ENCODE results near the gene PIGM. TPM values are rescaled to one million over a fixed set of nuclear protein-coding genes. Genes with fewer than 3 reads are reported as not detected.
"Not testable (repeated sequence)": the region's sequence is repeated elsewhere in the genome, so short reads cannot be mapped to it uniquely, and the experiment has no call there.

The PIGM gene
- total RNA-seq, 1 experiment from 2014 or later: 4.0 TPM

- DNase-seq (ENCODE audit: low spot score): no peak
These were observed 29.8 kb upstream of the PIGM start for GRCh38 chr1:160061369-160062229.

GRCh38 chr1:160058087-160058486 is 26.3 kb upstream of the PIGM start:
- DNase-seq (ENCODE audit: low spot score): no peak

GRCh38 chr1:160056648-160057169 is 24.9 kb upstream of the PIGM start:
- no peak for DNase-seq (ENCODE audit: low spot score)

- DNase-seq (ENCODE audit: low spot score): no peak
These were observed 22.0 kb upstream of the PIGM start for GRCh38 chr1:160053548-160054365.

- DNase-seq (ENCODE audit: low spot score): no peak
These were observed 21.1 kb upstream of the PIGM start for GRCh38 chr1:160052936-160053335.

- DNase-seq (ENCODE audit: low spot score): no peak
These were observed 18.8 kb upstream of the PIGM start for GRCh38 chr1:160050619-160051018.

- DNase-seq (ENCODE audit: low spot score): not testable (repeated sequence)
These were observed 18.4 kb upstream of the PIGM start for GRCh38 chr1:160050182-160050581.

GRCh38 chr1:160049101-160049500 is 17.3 kb upstream of the PIGM start:
- DNase-seq (ENCODE audit: low spot score): no peak

- no peak for DNase-seq (ENCODE audit: low spot score)
These were observed 16.5 kb upstream of the PIGM start for GRCh38 chr1:160048335-160048734.

- no peak for DNase-seq (ENCODE audit: low spot score)
These were observed 15.6 kb upstream of the PIGM start for GRCh38 chr1:160047111-160047991.

- peak; percentile 48 for DNase-seq (ENCODE audit: low spot score)
These were observed 14.8 kb upstream of the PIGM start for GRCh38 chr1:160046494-160047110.

GRCh38 chr1:160045653-160046052 is 13.9 kb upstream of the PIGM start:
- no peak for DNase-seq (ENCODE audit: low spot score)

GRCh38 chr1:160043543-160043942 is 11.8 kb upstream of the PIGM start:
- DNase-seq (ENCODE audit: low spot score): no peak

- no peak for DNase-seq (ENCODE audit: low spot score)
These were observed 8.7 kb upstream of the PIGM start for GRCh38 chr1:160040476-160040875.

GRCh38 chr1:160032165-160032820 is 503 bp upstream of the PIGM start:
- DNase-seq (ENCODE audit: low spot score): peak; percentile 26

- peak; percentile 47 for DNase-seq (ENCODE audit: low spot score)
These were observed 979 bp downstream of the PIGM start for GRCh38 chr1:160030657-160031364.

GRCh38 chr1:160028426-160028825 is 3.4 kb downstream of the PIGM start:
- no peak for DNase-seq (ENCODE audit: low spot score)

GRCh38 chr1:160025314-160025713 is 6.5 kb downstream of the PIGM start:
- no peak for DNase-seq (ENCODE audit: low spot score)

GRCh38 chr1:160024195-160024905 is 7.4 kb downstream of the PIGM start:
- no peak for DNase-seq (ENCODE audit: low spot score)
